Retina (tissue), 1 donor: ENCODE data around the gene TMED6.

Experiments
- DNase-seq: peaks from one replicate; pipeline ENCODE4 v3.0.0-alpha.2; 2016

The TMED6 gene

DNA sequence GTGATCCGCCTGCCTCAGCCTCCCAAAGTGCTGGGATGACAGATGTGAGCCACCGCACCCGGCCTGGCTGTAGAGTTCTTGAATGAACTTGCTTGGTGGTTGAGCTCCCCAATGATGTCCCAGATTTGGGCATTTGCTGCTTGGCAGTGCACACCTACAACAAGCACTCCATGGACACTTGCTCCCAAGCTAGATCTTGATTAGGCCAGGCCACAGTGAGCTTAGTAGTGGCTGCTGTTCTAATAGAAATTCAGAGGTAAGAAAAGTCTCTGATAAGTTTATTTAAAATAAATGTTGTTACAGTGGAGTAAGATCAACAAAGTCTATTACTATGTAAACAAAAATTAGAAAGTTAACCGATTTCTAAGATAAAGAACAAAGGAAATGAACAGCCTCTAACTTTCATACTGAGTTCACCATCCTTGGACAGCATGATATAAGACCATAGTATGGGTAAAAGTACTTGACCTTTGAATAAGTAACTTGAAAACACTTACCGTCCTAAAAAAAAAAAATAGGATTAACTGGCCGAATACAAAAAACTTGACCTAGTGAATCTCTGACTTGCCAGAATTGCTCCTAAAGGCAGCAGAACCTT, 951 bp downstream of the TMED6 start:
- DNase-seq: no peak

DNA sequence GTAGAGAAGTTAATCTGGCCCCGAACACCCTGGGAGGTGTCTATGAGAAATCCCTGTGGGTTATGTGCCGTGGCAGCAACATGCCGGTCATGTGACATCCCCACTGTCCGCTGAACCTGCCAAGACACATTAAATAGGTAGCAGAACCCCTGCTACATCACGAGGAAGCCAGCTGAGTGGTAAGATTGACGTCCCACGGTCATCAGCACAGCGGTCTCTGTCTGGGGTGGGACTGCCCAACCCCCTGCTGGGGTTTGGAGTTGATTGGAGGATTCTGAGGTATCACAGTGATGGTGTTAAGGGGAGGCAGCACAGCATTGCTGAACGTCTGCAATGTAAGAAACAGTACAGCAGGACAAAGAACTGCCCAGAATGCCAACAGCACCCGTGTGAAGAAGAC, 2.0 kb downstream of the TMED6 start:
- no peak for DNase-seq

DNA sequence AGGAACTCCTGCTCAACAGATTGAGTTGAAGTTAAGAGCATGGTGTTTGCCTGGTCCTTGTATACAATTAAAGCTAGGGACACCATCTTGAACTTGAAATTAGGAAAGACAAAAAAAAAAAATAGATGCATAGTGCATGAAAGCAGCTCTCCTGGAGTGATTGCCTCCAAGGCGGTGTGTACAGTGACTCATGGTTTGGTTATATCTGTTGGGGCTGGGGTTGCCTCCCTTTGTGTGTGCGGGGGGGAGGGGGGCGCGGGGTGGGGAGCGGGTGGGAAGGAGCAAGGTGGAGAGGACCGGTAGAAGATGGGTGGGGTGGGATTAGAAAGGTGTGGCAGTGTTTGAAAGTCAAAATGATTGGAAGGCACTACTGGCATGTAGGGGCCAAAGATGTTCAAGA, 3.4 kb downstream of the TMED6 start:
- DNase-seq: no peak

DNA sequence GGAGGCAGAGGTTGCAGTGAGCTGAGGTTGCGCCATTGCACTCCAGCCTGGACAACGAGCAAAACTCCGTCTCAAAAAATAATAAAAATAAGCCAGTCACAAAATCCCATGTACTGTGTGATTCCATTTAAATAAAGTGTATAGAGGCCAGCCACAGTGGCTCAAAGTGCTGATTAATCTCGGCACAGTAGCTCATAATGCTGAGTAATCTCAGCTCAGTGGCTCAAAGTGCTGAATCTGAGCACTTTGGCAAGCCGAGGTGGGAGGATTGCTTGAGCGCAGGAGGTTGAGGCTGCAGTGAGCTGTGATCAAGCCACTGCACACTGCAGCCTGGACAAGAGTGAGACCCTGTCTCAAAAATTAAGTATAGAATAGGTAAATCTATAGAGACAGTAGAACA, 4.9 kb downstream of the TMED6 start:
- DNase-seq: no peak

DNA sequence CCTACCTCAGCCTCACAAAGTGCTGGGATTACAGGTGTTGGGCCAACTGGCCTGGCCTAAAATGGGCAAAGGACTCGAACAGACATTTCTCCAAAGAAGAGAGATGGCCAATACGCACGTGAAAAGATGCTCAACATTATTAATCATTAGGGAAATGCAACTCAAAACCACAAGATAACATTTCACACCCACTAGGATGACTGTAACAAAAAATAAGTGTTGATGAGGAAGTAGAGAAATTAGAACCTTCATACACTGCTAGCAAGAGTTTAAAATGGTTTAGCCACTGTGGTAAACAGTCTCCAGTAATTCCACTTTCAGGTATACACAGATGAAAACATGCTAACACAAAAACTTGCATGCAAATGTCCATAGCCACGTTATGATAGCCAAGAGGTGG, 5.7 kb downstream of the TMED6 start:
- DNase-seq: no peak

DNA sequence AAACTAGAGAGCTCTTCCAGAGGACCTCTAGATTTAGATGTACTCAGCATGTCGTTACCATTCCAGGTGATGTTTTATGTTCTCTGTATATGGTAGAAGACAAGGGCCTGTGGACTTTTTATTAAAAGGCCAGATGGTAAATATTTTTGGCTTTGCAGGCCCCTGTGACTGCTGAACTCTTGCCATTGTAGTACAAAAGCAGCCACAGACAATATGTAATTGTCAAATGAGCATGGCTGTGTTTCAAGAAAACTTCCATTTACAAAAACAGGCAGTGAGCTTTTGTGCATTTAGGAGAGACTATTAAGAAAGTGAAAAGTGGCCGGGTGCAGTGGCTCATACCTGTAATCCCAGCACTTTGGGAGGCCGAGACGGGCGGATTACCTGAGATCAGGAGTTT, 7.4 kb downstream of the TMED6 start:
- no peak for DNase-seq

DNA sequence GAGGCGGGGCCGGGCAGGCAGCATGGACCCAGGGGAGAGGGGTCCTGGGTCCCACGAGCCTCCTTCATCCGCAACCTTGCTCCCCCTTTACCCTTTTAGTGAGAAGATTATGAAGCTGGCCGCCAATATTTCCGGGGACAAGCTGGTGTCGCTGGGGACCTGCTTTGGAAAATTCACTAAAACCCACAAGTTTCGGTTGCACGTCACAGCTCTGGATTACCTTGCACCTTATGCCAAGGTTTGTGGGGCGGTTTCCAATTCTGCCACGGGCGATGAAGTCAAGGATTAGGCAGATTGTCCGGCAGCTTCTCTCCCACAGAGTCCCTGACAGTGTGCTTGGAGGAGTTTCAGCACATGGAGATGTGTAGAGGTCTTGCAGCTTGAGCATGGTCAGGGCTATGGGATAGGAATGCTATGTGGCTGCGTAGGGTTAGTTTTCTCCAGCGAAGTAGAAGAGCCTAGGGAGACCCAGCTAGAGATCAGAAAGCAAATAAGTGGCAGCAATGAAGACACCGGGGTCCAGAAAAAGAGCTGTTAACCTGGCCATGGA, 11.4 kb downstream of the TMED6 start:
- DNase-seq: no peak

DNA sequence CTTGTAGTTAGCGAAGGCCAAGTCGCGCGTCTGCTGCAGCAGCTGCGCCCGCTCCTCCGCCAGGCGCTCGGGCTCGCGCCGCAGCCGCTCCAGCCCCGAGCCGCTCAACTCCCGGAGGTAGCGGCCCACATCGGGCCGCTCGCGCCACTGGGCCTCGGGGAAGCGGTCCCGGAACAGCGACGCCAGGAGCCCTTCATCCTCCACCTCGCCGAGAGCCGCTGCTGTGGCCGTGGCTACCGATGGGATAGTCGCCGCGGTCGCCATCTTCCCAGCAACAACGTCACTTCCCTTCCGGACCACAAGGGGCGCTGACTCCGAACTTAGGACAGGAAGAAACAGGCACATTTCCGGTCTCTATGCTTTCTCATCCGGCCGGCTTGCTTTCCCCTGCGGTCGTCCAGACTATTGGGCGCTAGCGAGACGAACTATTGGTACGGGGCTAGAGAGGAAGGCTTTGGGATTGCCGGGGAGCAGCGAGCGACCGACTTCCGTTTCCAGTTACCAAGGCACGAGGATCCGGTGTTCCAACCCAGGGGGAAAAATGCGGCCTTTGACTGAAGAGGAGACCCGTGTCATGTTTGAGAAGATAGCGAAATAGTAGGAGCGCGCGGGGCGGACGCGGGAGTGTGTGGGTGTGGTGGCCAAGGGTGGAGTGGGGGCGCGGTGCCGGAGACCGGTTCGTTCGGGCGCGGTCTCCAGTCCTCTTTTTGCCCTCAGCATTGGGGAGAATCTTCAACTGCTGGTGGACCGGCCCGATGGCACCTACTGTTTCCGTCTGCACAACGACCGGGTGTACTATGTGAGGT, 12.1 kb downstream of the TMED6 start, which contains the start of the genes COG8 and NIP7:
COG8 (minus strand) TSS at position 276 of the 806 bp plus-strand sequence; CDS start at position 264, 12 bp downstream.
NIP7 (plus strand) TSS at position 484 of the 806 bp plus-strand sequence; CDS start at position 542, 58 bp downstream.
- DNase-seq: peak; percentile 99

DNA sequence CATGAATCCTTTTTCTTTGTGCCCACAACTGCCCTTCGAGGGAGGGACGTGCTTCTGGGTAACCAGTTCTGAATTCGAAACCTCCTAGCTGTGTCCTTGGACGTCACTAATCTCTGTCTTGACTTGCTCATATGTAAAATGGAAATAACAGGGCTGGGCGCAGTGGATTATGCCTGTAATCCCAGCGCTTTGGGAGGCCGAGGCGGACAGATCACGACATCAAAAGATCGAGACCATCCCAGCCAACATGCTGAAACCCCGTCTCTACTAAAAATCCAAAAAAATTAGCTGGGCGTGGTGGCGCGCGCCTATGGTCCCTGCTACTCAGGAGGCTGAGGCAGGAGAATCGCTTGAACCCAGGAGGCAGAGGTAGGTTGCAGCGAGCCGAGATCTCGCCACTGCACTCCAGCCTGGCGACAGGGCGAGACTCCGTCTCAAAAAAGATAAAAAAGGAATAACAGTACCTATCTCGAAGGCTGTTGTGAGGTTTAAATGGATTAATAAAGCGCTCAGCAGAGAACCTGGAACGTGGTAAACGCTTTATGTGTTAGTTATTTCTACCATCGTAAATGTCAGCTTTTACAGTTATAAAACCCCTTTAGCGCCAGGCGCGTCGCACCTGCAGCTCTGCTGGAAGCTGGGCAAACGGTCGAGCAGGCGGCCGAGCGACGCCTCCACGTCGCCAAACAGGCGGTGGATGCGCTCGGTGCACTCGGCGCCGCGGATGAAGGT, 12.9 kb downstream of the TMED6 start:
- no peak for DNase-seq

DNA sequence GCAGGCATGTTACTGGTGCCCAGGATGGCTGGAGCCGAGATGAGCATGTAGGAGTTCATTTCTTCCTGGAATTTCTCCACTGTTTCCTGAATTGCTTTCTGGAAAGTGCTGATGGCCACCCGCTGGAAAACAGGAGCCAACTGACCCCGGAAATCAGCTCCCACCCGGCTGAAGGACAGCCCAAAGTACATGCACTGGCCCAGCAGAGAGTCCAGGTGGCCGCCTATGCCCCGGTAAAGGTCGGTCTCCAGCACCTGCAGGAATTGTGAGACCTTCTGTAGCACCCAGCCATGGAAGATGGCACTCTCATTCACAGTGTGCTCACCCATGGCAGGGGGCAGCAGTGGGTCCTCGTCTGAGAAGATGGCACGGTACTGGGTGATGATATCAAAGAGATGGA, 16.9 kb downstream of the TMED6 start:
- DNase-seq: no peak

DNA sequence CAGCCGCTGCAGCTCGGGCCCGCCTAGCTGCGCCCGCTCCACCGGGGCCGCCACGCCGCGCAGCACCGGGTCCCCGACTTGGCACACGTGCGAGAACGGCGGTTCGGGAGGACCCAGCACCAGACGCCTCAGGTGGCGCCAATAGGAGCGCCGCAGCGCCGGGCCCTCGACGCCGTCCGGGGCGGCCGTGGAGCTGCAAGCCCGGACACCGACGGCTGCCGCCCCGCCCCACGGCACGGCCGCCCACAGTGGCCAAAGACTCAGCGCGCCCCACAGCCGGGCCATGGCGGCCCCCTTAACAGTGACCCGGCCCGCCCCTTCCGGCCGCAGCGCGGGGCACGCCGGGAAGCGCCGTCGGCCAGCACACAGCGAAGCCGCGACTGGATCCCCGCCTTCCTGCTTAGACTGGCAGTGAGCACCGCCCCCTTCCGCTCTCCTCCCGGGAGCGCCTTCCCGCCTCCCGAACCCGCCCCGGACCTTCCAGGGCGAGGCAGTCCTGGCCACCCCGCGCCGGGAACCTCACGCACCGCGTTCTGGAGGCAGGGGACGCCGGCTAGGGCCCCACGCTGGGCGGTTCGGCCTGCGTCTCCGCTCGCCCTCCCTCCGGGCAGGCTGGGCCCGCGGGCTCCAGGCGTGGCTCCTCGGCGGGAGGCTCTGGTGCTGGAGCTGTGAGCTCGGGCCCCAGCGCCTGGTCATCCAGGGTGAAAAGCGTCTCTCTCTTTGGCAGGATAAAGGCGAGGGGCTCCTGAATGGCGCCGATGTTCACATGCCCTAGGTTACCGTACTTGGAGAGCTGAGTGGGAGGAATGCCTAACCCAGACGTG, 21.1 kb downstream of the TMED6 start, which contains the start of gene PDF:
PDF (minus strand) TSS at position 303 of the 824 bp plus-strand sequence; CDS start at position 285, 18 bp downstream.
- peak; percentile 94 for DNase-seq

DNA sequence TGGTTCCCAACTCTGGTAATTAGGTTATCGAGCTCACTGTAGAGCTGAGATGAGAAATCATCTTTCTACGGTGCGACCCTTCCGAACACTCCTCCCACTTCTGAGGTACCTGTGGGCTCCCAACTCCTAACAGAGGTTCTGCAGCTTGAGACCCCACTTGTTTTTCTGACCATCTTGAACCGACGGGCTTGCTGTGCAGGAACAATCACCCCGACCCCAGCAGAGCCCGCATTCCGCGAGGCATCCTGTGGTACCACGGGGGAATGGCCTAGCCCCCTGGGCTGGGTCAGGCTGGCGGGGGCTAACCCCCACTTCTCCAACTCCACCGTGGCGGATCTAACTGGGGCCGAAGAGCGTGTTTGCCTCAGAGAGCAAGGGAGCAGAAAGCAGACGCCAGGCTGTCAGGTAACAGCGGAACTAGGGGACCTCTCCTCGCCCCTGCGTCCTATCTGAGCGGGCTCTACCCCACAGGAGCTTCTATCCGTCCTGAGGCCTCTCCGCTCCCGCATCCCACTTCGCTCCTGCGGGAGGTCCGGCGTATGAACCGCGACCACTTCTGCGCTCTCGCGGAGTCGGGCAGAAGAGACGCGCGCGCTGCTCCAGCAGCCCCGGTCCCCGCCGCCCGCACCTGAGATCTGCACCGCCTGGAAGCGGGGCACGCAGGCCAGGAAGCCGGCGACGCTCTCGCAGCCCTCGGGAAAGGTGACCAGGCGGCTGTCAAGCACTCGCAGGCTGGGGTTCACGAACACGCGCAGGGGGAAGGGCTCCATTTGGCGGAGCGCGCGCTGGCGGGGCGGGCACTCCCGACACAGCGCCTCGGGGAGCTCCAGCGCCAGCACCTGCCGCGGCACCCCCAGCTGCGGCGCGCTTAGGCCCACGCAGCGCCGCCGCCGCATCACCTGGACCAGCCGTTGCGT, 22.0 kb downstream of the TMED6 start:
- DNase-seq: peak; percentile 48

DNA sequence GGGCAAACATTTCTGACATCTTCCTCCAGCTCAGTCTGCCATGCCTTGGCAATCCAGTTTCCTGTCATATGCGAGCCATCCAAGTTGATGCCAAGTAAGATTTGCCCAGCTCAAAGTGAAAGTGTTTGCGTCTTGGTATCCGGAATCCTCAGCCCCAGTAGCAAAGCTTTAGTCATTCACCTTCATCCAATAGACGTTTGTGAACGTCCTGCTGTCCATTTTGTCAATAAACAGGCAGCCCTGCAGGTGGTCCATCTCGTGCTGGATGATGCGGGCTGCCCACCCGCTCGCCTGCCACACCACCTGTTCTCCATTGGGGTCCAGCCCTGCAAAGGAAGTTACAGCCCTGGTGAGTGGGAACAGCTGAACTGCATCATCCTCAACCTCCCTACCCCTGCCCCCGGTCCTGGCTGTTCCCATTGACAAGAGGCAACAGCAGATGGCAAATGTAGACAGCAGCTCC, 22.7 kb downstream of the TMED6 start:
- DNase-seq: peak; percentile 9

DNA sequence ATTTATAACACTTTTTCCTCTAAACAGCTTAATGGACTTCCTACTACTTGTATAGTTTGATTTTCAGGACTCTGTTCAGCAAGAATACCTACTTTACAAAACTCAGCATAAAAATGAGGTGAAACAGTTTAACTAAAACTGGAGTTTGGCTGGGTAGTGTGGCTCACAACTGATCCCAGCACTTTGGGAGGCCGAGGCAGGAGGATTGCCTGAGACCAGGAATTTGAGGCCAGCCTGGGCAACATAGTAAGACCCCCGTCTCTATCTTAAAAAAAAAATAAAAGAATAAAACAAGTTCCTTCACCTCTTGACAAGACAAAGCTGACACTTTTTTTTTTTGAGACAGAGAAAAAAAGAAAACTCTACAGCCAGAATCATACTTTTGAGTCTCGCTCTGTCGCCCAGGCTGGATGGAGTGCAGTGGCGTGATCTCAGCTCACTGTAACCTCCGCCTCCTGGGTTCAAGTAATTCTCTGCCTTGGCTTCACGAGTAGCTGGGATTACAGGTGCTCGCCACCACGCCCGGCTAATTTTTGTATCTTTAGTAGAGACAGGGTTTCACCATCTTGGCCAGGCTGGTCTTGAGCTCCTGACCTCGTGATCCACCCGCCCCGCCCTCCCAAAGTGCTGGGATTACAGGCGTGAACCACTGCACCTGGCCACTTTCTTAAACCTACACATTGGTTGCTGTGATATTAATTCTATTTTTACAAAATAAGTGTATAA, 23.8 kb downstream of the TMED6 start:
- DNase-seq: no peak

DNA sequence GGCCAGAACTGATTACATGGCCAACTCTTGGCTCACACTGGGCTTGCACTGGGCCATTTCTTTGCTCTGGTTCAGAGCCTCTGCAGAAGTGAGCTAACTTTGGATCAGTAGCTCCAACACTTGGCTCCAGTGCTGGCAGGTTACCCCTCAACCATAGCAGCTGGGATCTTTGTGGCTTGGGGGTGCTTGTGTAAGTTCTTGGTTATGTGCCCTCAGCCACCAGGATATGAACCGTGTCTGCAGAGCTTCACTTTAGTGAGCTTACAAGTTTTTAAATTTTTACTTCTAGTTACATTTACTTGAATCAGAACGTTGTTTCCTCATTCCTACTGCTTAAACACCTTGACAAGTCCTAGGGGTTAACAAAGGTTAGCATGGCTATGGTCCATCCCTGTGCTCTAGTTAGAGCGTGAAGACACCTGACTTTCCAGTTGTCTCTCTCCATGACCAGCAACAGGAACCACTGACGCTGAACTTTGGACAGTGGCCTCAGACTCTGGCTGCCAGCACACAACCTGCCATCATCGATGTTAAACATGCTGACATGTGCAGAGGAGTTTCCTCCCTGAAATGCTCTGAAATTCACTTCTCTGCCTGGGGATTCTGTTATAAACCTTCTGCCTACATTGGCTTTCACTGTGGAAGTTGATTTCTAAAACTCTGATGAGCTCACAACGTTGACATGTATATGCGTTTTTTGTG, 25.3 kb downstream of the TMED6 start:
- DNase-seq: no peak

DNA sequence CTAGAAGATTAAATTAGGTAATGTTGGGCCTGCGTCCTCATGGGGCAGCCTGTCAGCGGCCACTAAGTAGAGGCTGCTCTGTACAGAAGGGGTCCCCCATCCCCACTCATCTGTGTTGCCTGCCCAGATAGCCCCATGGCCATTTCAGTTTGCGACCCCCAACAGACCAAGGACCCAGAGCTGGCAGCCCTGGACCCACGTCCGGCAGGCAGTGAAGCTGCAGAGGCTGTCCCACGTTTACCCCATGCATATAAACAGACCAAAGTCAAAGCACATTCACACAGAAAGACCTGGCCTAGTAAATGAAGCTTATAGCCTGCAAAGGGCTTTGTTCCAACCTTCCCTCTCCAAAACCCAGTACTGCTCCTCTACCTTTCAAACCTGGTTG, 25.8 kb downstream of the TMED6 start:
- DNase-seq: no peak

DNA sequence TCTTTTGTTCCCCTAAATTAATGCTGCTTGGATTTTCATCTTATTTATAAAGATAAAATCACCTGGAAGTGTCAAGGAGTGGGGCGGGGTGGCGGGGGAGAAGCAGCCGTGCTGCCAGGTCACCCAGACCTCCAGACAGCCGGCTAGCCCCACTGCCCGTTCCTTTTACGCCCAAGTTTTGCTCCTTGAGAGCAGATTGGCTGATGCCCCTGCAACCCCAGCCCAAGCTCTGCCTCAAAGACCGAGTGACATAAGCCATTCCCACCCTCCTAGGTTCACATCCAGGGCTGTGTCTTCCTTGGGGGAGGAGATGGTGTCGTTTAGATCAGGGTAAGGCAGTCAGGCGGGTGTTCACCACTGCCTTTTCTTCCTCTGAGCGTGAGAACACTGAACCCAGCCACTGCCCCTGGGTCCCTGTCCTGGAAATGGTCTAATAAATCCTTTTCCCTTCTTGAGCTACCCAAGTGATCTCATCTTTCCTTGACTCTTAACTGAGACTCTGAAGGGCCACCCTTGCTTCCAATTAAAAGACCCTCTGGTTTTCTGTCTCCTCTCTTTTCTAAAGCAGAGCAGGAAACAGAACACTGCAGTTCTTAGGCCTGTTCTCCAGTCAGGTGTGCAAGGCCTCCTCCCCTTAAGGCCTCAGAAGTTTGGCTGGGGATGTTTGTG, 26.9 kb downstream of the TMED6 start:
- DNase-seq: no peak

DNA sequence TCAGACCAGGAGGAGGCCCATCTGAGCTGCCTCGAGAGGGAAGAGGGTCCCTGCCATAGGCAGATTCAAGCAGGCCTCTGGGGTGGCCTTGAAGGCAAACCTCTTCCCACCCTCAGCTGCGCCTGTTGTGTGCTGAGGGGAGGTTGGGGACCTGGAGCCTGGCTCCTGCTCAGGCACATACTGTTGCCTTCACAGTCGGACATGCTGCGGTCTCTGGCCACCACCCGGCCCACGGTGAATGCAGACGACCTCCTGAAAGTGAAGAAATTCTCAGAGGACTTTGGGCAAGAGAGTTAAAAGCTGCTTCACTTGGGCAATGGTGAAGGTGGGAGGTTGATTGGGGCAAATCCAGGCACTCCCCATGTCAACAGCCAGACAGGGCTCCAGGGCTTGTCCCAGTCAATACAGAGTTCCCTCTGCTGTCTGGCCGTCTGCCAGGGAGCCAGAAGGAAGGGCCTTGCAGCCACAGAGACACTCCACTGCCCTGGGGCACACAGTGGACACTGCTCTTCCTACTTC, 27.5 kb downstream of the TMED6 start:
- no peak for DNase-seq

DNA sequence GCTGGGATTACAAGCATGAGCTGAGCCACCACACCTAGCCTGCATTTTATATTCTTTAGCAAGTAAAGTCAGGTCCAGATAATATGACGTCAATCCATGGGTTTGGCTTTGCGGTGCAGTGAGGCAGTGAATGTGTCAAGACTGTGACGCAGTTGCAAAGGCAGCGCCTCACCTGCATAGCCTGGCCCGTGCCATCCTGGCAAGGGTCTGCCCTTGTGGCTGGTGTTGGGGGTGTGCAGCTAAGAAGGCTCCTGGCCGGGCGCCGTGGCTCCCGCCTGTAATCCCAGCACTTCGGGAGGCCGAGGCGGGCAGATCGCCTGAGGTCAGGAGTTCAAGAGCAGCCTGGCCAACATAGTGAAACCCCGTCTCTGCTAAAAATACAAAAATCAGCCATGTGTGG, 28.2 kb downstream of the TMED6 start:
- DNase-seq: no peak
